GM21528 (cell line): ENCODE data around the gene UBE2O.
"Not testable (repeated sequence)": the region's sequence is repeated elsewhere in the genome, so short reads cannot be mapped to it uniquely, and the experiment has no call there.

Experiments used
- ATAC-seq: cut with Tn5 transposase; IDR thresholded peaks from one replicate; pipeline ENCODE4 v1.9.1; 2021; ENCODE audit warnings: mild to moderate bottlenecking, moderate library complexity; ENCODE audit not compliant: unreplicated experiment, low FRiP score

UBE2O gene

GRCh38 chr17:76381633-76382350, 71.2 kb downstream of the UBE2O start:
- ATAC-seq: no peak

GRCh38 chr17:76379646-76380376, 73.1 kb downstream of the UBE2O start:
- no peak for ATAC-seq

- no peak for ATAC-seq
Observed at GRCh38 chr17:76379275-76379641, 73.7 kb downstream of the UBE2O start.

GRCh38 chr17:76378548-76379274, 74.2 kb downstream of the UBE2O start:
- ATAC-seq: no peak

GRCh38 chr17:76376318-76377133, 76.4 kb downstream of the UBE2O start:
- no peak for ATAC-seq

GRCh38 chr17:76371656-76372628, 81.0 kb downstream of the UBE2O start:
- no peak for ATAC-seq

GRCh38 chr17:76370261-76370993, 82.5 kb downstream of the UBE2O start:
- ATAC-seq: no peak

- no peak for ATAC-seq
Observed at GRCh38 chr17:76369804-76370203, 83.1 kb downstream of the UBE2O start.

GRCh38 chr17:76369379-76369778, 83.6 kb downstream of the UBE2O start:
- no peak for ATAC-seq

- no peak for ATAC-seq
Observed at GRCh38 chr17:76368545-76368944, 84.4 kb downstream of the UBE2O start.

GRCh38 chr17:76367642-76368041, 85.3 kb downstream of the UBE2O start:
- no peak for ATAC-seq

- ATAC-seq: no peak
Observed at GRCh38 chr17:76366247-76366646, 86.7 kb downstream of the UBE2O start.

- no peak for ATAC-seq
Observed at GRCh38 chr17:76365256-76365903, 87.6 kb downstream of the UBE2O start.

- ATAC-seq: no peak
Observed at GRCh38 chr17:76363107-76363842, 89.7 kb downstream of the UBE2O start.

GRCh38 chr17:76360461-76360860, 92.5 kb downstream of the UBE2O start:
- ATAC-seq: no peak

GRCh38 chr17:76359776-76360175, 93.2 kb downstream of the UBE2O start:
- ATAC-seq: not testable (repeated sequence)

GRCh38 chr17:76359375-76359774, 93.6 kb downstream of the UBE2O start:
- no peak for ATAC-seq
